ENCODE measurements around the gene ZDHHC9.

The ZDHHC9 gene

GRCh38 chrX:129823115-129823514, 20.6 kb downstream of the ZDHHC9 start:
- DNase-seq (ENCODE audit: low spot score) = no peak

- DNase-seq (ENCODE audit: low spot score) = no peak
Observed at GRCh38 chrX:129818123-129818522, 25.6 kb downstream of the ZDHHC9 start.

GRCh38 chrX:129813662-129814368, 29.9 kb downstream of the ZDHHC9 start:
- no peak for DNase-seq (ENCODE audit: low spot score)

GRCh38 chrX:129808829-129809796, 34.6 kb downstream of the ZDHHC9 start:
- DNase-seq (ENCODE audit: low spot score) = no peak

- DNase-seq (ENCODE audit: low spot score) = no peak
Observed at GRCh38 chrX:129808158-129808828, 35.4 kb downstream of the ZDHHC9 start.

GRCh38 chrX:129804806-129805205, 38.9 kb downstream of the ZDHHC9 start:
- no peak for DNase-seq (ENCODE audit: low spot score)

- DNase-seq (ENCODE audit: low spot score) = no peak
Observed at GRCh38 chrX:129802863-129803262, 40.8 kb downstream of the ZDHHC9 start.

- DNase-seq (ENCODE audit: low spot score) = no peak
Observed at GRCh38 chrX:129800186-129800585, 43.5 kb downstream of the ZDHHC9 start.

GRCh38 chrX:129798888-129799287, 44.8 kb downstream of the ZDHHC9 start:
- no peak for DNase-seq (ENCODE audit: low spot score)

GRCh38 chrX:129798456-129798855, 45.2 kb downstream of the ZDHHC9 start:
- no peak for DNase-seq (ENCODE audit: low spot score)

GRCh38 chrX:129797251-129797906, 46.3 kb downstream of the ZDHHC9 start:
- no peak for DNase-seq (ENCODE audit: low spot score)

- DNase-seq (ENCODE audit: low spot score) = no peak
Observed at GRCh38 chrX:129795584-129795983, 48.1 kb downstream of the ZDHHC9 start.

- no peak for DNase-seq (ENCODE audit: low spot score)
Observed at GRCh38 chrX:129793604-129794191, 50.0 kb downstream of the ZDHHC9 start.

GRCh38 chrX:129792586-129793291, 50.9 kb downstream of the ZDHHC9 start:
- DNase-seq (ENCODE audit: low spot score) = no peak

GRCh38 chrX:129791961-129792570, 51.6 kb downstream of the ZDHHC9 start:
- no peak for DNase-seq (ENCODE audit: low spot score)

GRCh38 chrX:129791336-129791735, 52.4 kb downstream of the ZDHHC9 start:
- DNase-seq (ENCODE audit: low spot score) = no peak

- no peak for DNase-seq (ENCODE audit: low spot score)
Observed at GRCh38 chrX:129790808-129791207, 52.9 kb downstream of the ZDHHC9 start.

- DNase-seq (ENCODE audit: low spot score) = no peak
Observed at GRCh38 chrX:129790146-129790545, 53.5 kb downstream of the ZDHHC9 start.

- DNase-seq (ENCODE audit: low spot score) = no peak
Observed at GRCh38 chrX:129788527-129788926, 55.2 kb downstream of the ZDHHC9 start.

GRCh38 chrX:129787336-129788055, 56.2 kb downstream of the ZDHHC9 start:
- DNase-seq (ENCODE audit: low spot score) = no peak

Measured in pons (tissue), 1 donor.